ENCODE results near the gene CEACAM16.
"Not testable (repeated sequence)": the region's sequence is repeated elsewhere in the genome, so short reads cannot be mapped to it uniquely, and the experiment has no call there.

The CEACAM16 gene

GRCh38 chr19:44677019-44677811, 21.7 kb upstream of the CEACAM16 start:
- DNase-seq (ENCODE audit: low spot score): no peak

- no peak for DNase-seq (ENCODE audit: low spot score)
Observed at GRCh38 chr19:44680536-44680935, 18.4 kb upstream of the CEACAM16 start.

GRCh38 chr19:44681992-44682790, 16.8 kb upstream of the CEACAM16 start:
- no peak for DNase-seq (ENCODE audit: low spot score)

GRCh38 chr19:44682807-44683206, 16.1 kb upstream of the CEACAM16 start:
- DNase-seq (ENCODE audit: low spot score): no peak

DNA sequence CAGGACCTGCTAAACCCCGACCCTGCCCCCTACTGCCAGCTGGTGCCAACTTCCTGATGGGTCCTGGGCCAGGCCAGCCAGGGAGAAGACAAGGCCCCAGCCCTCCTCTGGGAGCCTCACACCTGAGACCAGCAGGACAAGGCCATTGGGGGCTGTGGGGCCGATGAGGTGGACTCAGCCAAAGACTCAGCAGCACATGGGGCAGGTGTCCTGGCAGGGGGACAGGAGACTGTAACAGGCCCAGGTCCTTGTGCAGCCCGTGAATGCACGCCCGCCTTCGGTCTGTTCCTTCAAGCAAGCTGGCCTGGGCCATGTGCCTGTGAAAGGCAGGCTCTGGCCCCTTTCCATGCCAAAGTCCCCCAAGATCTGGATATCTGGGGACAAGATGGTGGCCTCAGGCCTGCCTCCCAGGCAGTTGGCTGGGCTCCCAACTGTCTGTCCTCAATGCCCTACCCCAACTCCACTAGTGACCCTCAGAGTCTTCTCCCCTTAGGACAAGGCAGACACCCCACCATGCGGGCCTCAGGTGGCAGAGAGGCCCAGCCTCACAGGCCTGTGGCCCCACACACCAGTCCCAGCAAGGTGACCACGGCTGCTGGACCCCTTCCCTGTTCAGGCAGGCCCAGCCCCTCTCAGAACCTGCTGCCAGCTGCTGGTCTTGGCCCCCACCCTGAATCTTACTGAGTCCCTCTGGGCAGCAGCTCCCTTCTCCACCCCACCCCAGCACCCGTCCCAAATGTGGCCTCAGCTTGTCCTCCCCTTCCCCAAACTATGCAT, 15.3 kb upstream of the CEACAM16 start:
- no peak for DNase-seq (ENCODE audit: low spot score)

- DNase-seq (ENCODE audit: low spot score): not testable (repeated sequence)
Observed at GRCh38 chr19:44684396-44684795, 14.6 kb upstream of the CEACAM16 start.

GRCh38 chr19:44684892-44685863, 13.8 kb upstream of the CEACAM16 start:
- no peak for DNase-seq (ENCODE audit: low spot score)

- DNase-seq (ENCODE audit: low spot score): peak; percentile 26
Observed at GRCh38 chr19:44685877-44686276, 13.1 kb upstream of the CEACAM16 start.

DNA sequence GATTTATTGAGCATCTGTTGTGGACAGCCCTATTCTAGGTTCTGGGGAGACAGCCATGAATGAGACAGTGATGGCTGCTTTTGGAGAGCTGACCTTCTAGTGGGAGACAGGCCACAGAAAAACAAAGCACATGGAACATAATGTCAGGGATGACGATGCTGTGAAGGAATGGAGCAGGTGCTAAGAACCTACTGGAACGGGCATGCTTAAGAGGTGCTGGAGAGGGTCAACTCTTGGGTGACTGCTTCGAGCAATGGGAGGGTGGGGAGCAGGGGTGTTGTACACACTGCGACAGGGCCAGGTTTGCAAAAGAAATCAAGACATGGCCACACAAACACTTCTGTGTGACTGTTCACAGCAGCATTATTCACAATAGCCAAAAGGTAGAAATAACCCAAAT, 12.1 kb upstream of the CEACAM16 start:
- no peak for DNase-seq (ENCODE audit: low spot score)

DNA sequence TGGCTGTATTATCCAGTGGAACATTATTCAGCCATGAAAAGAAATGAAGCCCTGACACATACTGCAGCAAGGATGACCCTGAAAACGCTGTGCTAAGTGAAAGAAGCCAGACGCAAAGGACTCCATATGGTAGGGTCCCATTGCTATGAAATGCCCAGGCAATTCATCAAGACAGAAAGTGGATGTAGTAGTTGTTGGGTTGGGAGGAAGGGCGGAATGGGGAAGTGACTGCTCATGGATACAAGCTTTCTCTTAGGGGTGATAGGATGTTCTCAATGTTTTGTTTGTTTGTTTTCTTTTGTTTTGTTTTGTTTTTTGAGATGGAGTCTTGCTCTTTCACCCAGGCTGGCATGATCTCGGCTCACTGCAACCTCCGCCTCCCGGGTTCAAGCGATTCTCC, 11.1 kb upstream of the CEACAM16 start:
- no peak for DNase-seq (ENCODE audit: low spot score)

- DNase-seq (ENCODE audit: low spot score): peak; percentile 79
Observed at GRCh38 chr19:44689290-44690130, 9.4 kb upstream of the CEACAM16 start.

DNA sequence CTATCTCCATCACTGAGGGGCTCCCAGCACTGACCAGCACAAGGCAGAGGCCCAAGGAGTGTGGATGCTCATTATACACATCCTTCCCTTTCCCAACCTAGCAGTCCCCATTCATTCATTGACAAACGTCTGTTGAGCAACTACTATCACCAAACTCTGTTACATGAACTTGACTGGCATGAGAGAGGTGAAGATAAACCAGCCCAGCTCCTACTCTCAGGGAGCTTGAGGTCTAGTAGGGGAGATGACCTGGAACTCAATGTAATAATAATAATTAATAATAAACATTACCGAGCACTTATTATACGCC, 8.9 kb upstream of the CEACAM16 start:
- DNase-seq (ENCODE audit: low spot score): no peak

DNA sequence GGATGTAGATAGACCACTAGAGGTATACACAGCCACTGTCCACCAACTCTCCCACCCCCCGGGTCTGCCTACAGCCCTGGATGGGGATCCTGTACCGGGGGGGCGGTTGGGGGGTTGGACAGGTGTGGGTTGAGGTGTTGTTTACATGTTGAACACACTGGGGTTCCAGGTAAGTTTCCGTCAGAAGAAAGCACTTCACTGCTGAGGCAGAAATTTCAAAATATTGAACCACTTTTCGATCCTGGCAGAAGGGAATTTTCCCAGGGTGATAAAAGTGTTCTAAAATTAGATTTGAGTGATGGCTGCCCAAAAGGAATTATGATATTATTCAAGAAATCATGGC, 6.6 kb upstream of the CEACAM16 start:
- DNase-seq (ENCODE audit: low spot score): no peak

DNA sequence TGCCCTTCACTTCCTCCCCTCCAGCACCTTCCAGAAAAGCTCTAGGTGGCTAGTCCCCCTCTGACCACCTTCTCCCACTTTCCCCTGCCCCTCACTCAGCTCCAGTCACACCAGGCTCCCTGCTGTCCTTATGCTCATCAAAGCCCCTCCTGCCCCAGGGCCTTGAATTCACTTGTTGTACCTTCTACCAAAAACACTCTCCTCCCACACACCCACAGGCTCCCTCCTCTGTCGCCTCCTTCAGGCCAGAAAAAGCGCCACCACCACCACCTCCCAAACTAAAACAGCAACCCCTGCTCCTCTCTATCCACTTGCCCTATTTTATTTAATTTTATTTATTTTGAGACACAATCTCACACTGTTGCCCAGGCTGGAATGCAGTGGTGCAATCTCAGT, 4.8 kb upstream of the CEACAM16 start:
- DNase-seq (ENCODE audit: low spot score): no peak

DNA sequence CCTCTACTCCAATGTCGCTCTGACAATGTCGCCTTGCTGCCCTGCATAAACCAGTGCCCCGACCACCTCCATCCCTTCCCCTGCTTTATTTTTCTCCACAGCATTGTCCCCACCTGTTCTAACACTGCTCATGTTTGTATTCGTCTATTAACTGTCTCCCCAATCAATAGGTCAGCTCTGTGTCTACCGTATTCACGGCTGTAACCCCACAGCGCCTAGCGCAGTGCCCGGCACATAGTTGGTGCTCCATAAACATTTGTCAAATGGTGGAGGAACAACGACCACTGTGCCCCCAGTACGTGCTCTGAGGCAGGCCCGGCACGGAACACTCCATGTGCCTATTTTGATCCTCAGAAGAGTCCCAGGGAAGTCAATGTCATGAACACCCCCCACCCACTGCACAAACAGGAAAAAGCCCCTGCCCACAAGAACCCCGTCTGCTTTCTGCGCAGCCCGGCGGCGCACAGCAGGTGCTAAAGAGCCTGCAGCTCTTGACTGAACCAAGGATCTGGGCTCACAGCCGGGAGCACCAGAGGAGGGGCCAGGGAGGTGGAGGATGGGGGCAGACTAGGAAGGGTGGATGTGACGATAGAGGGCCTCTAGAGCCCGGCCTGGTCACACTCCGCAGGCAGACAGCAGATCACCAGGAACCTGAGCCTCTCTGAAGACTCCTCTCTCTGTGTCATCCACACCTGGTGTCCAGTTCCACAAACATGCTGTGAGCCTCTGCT, 1.8 kb upstream of the CEACAM16 start:
- DNase-seq (ENCODE audit: low spot score): no peak

GRCh38 chr19:44697670-44698034, 1.3 kb upstream of the CEACAM16 start:
- DNase-seq (ENCODE audit: low spot score): no peak

- DNase-seq (ENCODE audit: low spot score): no peak
Observed at GRCh38 chr19:44700547-44700946, 1.6 kb downstream of the CEACAM16 start.

DNA sequence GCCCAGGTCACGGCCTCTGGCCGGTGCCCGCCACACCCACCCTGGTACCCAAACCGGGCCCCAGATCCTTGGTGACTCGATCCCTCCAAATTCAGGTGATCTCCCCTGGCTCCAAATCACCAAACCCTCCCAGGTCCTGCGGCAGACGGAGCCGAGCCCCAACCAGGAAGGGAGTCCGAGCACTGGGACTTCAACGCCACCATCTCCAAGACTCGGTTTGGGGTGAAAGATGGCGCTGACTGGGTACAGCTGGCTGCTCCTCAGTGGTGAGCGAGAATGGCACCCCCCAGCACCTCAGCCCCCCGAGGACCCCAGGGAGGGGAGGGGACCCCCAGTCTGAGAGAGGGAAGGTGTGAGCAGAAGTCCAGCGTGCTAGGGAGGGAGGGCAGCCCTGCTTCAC, 2.3 kb downstream of the CEACAM16 start:
- no peak for DNase-seq (ENCODE audit: low spot score)

- DNase-seq (ENCODE audit: low spot score): no peak
Observed at GRCh38 chr19:44702551-44703176, 3.7 kb downstream of the CEACAM16 start.
